Uterus (tissue), 4 donors: ENCODE results near the gene DGLUCY. TPM values are rescaled to one million over a fixed set of nuclear protein-coding genes. Genes with fewer than 3 reads are reported as not detected.

Source experiments
- DNase-seq, 2 donors: peaks; one replicate each; pipeline ENCODE4 v3.0.0-alpha.2; 2019 to 2020
- H3K27ac ChIP-seq, 2 donors: fragments of 200-600 bp; sonication (generic); 1 replicate in 1 of 2; 2 replicates in 1 of 2; pipeline ENCODE4 v1.5.1; 2016 to 2018
- H3K27me3 ChIP-seq, 2 donors: fragments of 200-600 bp; sonication (generic); one replicate each; pipeline ENCODE4 v1.5.1; 2018 to 2019; ENCODE audit warnings: control low read depth in 1 of 2
- H3K36me3 ChIP-seq, 2 donors: fragments of 200-600 bp; sonication (generic); one replicate each; pipeline ENCODE4 v1.5.1; 2019; ENCODE audit warnings: control low read depth in 1 of 2
- H3K4me1 ChIP-seq, 2 donors: fragments of 200-600 bp; sonication (generic); one replicate each; pipeline ENCODE4 v1.5.1; 2018 to 2019; ENCODE audit warnings: control low read depth in 1 of 2
- H3K4me3 ChIP-seq, 2 donors: fragments of 200-600 bp; sonication (generic); 1 replicate in 1 of 2; 2 replicates in 1 of 2; pipeline ENCODE4 v1.5.1; 2018 to 2019; ENCODE audit warnings: mild to moderate bottlenecking in 1 of 2
- H3K9me3 ChIP-seq, 2 donors: fragments of 200-600 bp; sonication (generic); one replicate each; pipeline ENCODE4 v1.5.1; 2019; ENCODE audit warnings: control low read depth in 1 of 2
- POLR2A ChIP-seq, 2 donors: fragments of 450-650 bp; IDR thresholded peaks; one replicate each; pipeline ENCODE4 v1.6.1; 2016; ENCODE audit warnings: antibody characterized with exemption in 2 of 2, mild to moderate bottlenecking in 1 of 2, moderate library complexity in 1 of 2
- intact Hi-C: fragments of 100-400 bp; cut with DNase I; formaldehyde crosslinking; loops from one replicate; pipeline ENCODE4 v1.15.1; 2023; ENCODE audit warnings: low total_unique reads
- total RNA-seq, 4 donors: library from RNA; depleted of rRNA in 3 of 4; stranded (reverse); fragments of >200 nt in 3 of 4; gene quantifications; one replicate each; pipeline versions ENCODE4 v1.1.0 to v1.2.4, GENCODE V29; 2014 to 2023
- TF ChIP-seq, protein P1 (sequence below), 4 experiments: fragments of 200-600 bp in 2 of 4; fragments of 450-650 bp in 2 of 4; sonication (generic) in 2 of 4; IDR thresholded peaks; one replicate each; pipeline ENCODE4 v1.5.1; 2016 to 2019; ENCODE audit warnings: antibody characterized with exemption in 4 of 4, mild to moderate bottlenecking in 2 of 4, moderate library complexity in 1 of 4
- donor health status: DM: yes; HTN: yes; CAD: no.

DGLUCY gene
- total RNA-seq, 4 donors from 2014 or later, result 14.7 to 81.5 (median 61.6) TPM

DNA sequence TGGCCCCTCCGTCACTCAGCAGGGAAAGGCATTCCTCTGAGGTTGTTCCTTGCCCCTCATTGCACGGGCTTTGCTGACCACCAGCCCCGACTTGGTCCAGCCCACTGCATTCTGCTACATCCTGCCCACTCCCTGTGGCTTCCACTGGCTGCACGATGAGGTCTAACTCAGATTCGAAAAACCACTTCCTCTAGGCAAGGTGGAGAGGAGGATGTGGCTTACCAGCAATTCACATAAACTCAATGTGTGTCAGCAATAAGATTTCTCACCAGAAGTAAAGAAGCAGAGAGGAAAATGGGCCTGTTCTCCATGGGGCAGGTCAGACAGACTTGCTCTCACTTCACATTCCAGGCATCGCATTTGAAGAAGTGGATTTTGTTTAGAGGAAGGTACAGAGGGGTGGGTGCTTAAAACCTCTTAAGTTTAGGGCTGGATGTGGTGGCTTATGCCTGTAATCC, 115.9 kb downstream of the DGLUCY start:
- no peak for TF ChIP-seq POLR2A (IDR thresholded peaks at IDR 0.05)
- TF ChIP-seq, protein P1, sequence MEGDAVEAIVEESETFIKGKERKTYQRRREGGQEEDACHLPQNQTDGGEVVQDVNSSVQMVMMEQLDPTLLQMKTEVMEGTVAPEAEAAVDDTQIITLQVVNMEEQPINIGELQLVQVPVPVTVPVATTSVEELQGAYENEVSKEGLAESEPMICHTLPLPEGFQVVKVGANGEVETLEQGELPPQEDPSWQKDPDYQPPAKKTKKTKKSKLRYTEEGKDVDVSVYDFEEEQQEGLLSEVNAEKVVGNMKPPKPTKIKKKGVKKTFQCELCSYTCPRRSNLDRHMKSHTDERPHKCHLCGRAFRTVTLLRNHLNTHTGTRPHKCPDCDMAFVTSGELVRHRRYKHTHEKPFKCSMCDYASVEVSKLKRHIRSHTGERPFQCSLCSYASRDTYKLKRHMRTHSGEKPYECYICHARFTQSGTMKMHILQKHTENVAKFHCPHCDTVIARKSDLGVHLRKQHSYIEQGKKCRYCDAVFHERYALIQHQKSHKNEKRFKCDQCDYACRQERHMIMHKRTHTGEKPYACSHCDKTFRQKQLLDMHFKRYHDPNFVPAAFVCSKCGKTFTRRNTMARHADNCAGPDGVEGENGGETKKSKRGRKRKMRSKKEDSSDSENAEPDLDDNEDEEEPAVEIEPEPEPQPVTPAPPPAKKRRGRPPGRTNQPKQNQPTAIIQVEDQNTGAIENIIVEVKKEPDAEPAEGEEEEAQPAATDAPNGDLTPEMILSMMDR (IDR thresholded peaks at IDR 0.05), result no peak
- Histone ChIP-seq H3K27ac (no peak overlapping the region), H3K9me3 (peaks cover 0 to 3% of the 10 kb centered on the region in 2 donors), H3K27me3 (no peaks in the 10 kb centered on the region), H3K36me3 (no peaks in the 10 kb centered on the region), H3K4me1 (no peaks in the 10 kb centered on the region), H3K4me3 (no peak overlapping the region)
- intact Hi-C loops, result no loop called here
- no peak for DNase-seq

DNA sequence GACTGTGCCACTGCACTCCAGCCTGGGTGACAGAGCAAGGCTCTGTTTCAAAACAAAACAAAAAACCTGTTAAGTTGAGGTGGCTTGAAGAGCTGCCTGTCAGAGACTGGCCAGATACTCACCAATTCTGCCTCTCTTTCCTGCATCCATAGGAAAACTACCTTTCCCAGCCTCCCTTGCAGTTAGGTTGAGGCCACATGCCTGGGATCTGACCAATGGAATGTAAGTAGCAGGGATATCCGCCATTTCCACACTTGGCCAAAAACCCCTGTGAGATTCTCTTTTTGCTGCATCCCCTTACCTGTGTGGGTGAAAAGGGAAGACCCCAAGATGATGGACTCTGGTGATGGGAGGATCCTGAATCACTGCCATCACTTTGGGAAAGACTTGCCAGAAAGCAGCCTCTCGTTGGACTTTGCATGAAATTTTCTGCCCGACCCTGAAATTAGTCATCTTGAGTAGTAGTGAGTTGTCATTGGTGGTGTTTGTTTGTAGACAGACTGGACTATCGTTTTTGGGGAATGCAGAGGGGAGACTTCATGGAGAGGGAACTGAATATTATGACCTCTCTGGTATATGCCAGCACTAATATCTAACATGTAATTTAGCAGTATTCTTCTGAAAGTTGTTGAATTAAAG, 116.6 kb downstream of the DGLUCY start:
- Histone ChIP-seq H3K9me3 (peaks cover 0 to 3% of the 10 kb centered on the region in 2 donors), H3K36me3 (no peaks in the 10 kb centered on the region), H3K27me3 (no peaks in the 10 kb centered on the region), H3K4me3 (no peak overlapping the region), H3K27ac (no peak overlapping the region), H3K4me1 (no peaks in the 10 kb centered on the region)
- intact Hi-C loops, result no loop called here
- TF ChIP-seq, protein P1 (IDR thresholded peaks at IDR 0.05), result no peak
- TF ChIP-seq POLR2A (IDR thresholded peaks at IDR 0.05), result no peak
- no peak for DNase-seq

GRCh38 chr14:91231446-91231845, 117.6 kb downstream of the DGLUCY start:
- no peaks in the 10 kb centered on the region for H3K27me3 ChIP-seq
- no peak overlapping the region for H3K4me3 ChIP-seq
- intact Hi-C loops, result no loop called here
- H3K36me3 ChIP-seq, result no peaks in the 10 kb centered on the region
- TF ChIP-seq, protein P1 (IDR thresholded peaks at IDR 0.05), result no peak
- TF ChIP-seq POLR2A (IDR thresholded peaks at IDR 0.05), result no peak
- no peak for DNase-seq
- peaks cover 0 to 3% of the 10 kb centered on the region in 2 donors for H3K9me3 ChIP-seq
- no peaks in the 10 kb centered on the region for H3K4me1 ChIP-seq
- H3K27ac ChIP-seq, result no peak overlapping the region

DNA sequence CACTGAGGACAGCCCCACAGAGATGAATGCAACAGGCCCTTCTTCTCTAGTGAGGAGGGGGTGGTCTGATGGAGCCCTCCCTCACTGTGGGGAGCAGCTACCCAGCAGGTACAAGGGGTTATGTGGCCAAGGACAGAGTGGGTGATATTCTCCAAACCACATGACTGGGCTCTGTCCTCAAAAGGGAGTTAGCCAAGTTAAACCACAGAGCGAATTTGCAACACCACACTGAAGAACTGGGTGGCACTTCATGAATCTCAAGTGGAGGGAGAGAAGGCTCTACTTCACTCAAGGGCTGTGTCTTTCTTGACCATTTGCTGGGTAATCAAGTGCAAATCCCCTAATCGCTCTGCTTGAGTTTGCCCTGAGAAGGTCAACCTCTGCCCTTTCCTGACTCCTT, 118.2 kb downstream of the DGLUCY start:
- intact Hi-C loops, result no loop called here
- TF ChIP-seq POLR2A (IDR thresholded peaks at IDR 0.05), result no peak
- TF ChIP-seq, protein P1 (IDR thresholded peaks at IDR 0.05), result no peak
- no peak for DNase-seq
- Histone ChIP-seq H3K27ac (no peak overlapping the region), H3K27me3 (no peaks in the 10 kb centered on the region), H3K4me1 (no peaks in the 10 kb centered on the region), H3K36me3 (no peaks in the 10 kb centered on the region), H3K4me3 (no peak overlapping the region), H3K9me3 (peaks cover 0 to 3% of the 10 kb centered on the region in 2 donors)

DNA sequence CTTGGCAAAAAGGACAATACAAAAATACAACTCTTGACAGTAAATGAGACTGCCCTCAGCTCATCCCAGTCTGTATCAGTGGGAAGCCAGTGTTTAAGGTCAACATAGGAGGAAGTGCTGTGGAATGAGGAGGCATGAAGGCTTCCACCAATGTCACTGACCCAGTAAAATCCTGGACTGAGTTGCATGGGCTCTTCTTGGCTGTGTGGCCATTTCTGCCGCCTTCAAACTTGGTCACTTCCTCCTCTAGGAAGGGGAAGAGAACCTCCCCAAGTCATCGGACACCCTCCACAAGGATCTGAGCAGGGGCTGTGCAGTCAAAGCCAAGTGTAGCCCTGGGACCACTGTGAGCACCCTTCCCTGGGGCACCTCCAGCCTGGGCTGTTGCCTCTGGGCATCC, 118.7 kb downstream of the DGLUCY start:
- intact Hi-C loops, result no loop called here
- TF ChIP-seq POLR2A (IDR thresholded peaks at IDR 0.05), result no peak
- TF ChIP-seq, protein P1 (IDR thresholded peaks at IDR 0.05), result no peak
- no peaks in the 10 kb centered on the region for H3K36me3 ChIP-seq
- no peaks in the 10 kb centered on the region for H3K4me1 ChIP-seq
- H3K27ac ChIP-seq, result no peak overlapping the region
- no peak for DNase-seq
- H3K27me3 ChIP-seq, result no peaks in the 10 kb centered on the region
- no peak overlapping the region for H3K4me3 ChIP-seq
- H3K9me3 ChIP-seq, result peaks cover 0 to 3% of the 10 kb centered on the region in 2 donors
